NCI-H2227 treated with DMSO at 0.1 percent for 48 hours (cell line): ENCODE results near the gene LZTS3.
"Not testable (repeated sequence)": the region's sequence is repeated elsewhere in the genome, so short reads cannot be mapped to it uniquely, and the experiment has no call there.

Experiments used
- DNase-seq: peaks from one replicate; lab custom pipeline; 2025; lab: John Stamatoyannopoulos, UW

LZTS3 gene

GRCh38 chr20:3172933-3173609 lies at the start of gene LZTS3:
Gene LZTS3, minus strand, starts transcription at chr20:3173549. Its CDS starts 6,386 bp downstream, at chr20:3167163.
- DNase-seq = peak; percentile 84

GRCh38 chr20:3221398-3222226 lies 48.3 kb upstream of the LZTS3 start:
- DNase-seq = no peak

GRCh38 chr20:3218307-3218988 lies 45.1 kb upstream of the LZTS3 start:
- DNase-seq = peak; percentile 9

- not testable (repeated sequence) for DNase-seq
Measured at GRCh38 chr20:3215359-3215917, 42.1 kb upstream of the LZTS3 start.

- no peak for DNase-seq
Measured at GRCh38 chr20:3213226-3213625, 39.9 kb upstream of the LZTS3 start.

- no peak for DNase-seq
Measured at GRCh38 chr20:3210346-3210745, 37.0 kb upstream of the LZTS3 start.

GRCh38 chr20:3209946-3210317 lies 36.6 kb upstream of the LZTS3 start:
- no peak for DNase-seq

GRCh38 chr20:3209257-3209945 lies 36.1 kb upstream of the LZTS3 start, which contains the start of gene ITPA:
Gene ITPA, plus strand, starts transcription at chr20:3209498. Its CDS starts 54 bp downstream, at chr20:3209552.
- DNase-seq = peak; percentile 39

- DNase-seq = peak; percentile 15
Measured at GRCh38 chr20:3208786-3209256, 35.5 kb upstream of the LZTS3 start.

GRCh38 chr20:3204124-3204794 lies 30.9 kb upstream of the LZTS3 start, which contains the start of gene DDRGK1:
Gene DDRGK1, minus strand, starts transcription at chr20:3204682. Its CDS starts 55 bp downstream, at chr20:3204627.
- DNase-seq = peak; percentile 91

- DNase-seq = peak; percentile 28
Measured at GRCh38 chr20:3203315-3204123, 30.2 kb upstream of the LZTS3 start.

- DNase-seq = no peak
Measured at GRCh38 chr20:3202965-3203314, 29.6 kb upstream of the LZTS3 start.

- no peak for DNase-seq
Measured at GRCh38 chr20:3199976-3200755, 26.8 kb upstream of the LZTS3 start.

GRCh38 chr20:3199206-3199605 lies 25.9 kb upstream of the LZTS3 start:
- DNase-seq = no peak

- no peak for DNase-seq
Measured at GRCh38 chr20:3195590-3196237, 22.4 kb upstream of the LZTS3 start.

- no peak for DNase-seq
Measured at GRCh38 chr20:3194617-3195280, 21.4 kb upstream of the LZTS3 start.

GRCh38 chr20:3193806-3194616 lies 20.7 kb upstream of the LZTS3 start:
- no peak for DNase-seq
